KMS-11 (cell line): Measurements from ENCODE around the gene TXNRD1.

Experiments
- H2AFZ ChIP-seq: fragments of 200-600 bp; sonication (generic); 2 replicates; pipeline ENCODE4 v1.6.1; 2016; ENCODE audit warnings: antibody characterized with exemption, mixed run types, low read depth
- H3K27ac ChIP-seq: fragments of 200-600 bp; sonication (generic); 2 replicates; pipeline ENCODE4 v1.6.1; 2016; ENCODE audit warnings: mild to moderate bottlenecking, mixed run types
- H3K27me3 ChIP-seq: fragments of 200-600 bp; sonication (generic); 2 replicates; pipeline ENCODE4 v1.6.1; 2017; ENCODE audit warnings: mild to moderate bottlenecking, low read depth, mixed run types, moderate library complexity; ENCODE audit not compliant: insufficient read depth
- H3K36me3 ChIP-seq: fragments of 200-600 bp; sonication (generic); 2 replicates; pipeline ENCODE4 v1.6.1; 2017; ENCODE audit warnings: mild to moderate bottlenecking, mixed run types; ENCODE audit not compliant: insufficient read depth
- H3K4me1 ChIP-seq: fragments of 200-600 bp; sonication (generic); 2 replicates; pipeline ENCODE4 v1.6.1; 2016; ENCODE audit warnings: mild to moderate bottlenecking, low read depth, mixed run types; ENCODE audit not compliant: poor library complexity, severe bottlenecking
- H3K4me2 ChIP-seq: fragments of 200-600 bp; sonication (generic); 2 replicates; pipeline ENCODE4 v1.7.0; 2016; ENCODE audit warnings: mild to moderate bottlenecking, mixed run types
- H3K4me3 ChIP-seq: fragments of 200-600 bp; sonication (generic); IDR thresholded peaks from 2 replicates; pipeline ENCODE4 v1.6.1; 2017; ENCODE audit warnings: low read depth, low read length, mixed read lengths; ENCODE audit not compliant: insufficient read depth
- H3K79me2 ChIP-seq: fragments of 200-600 bp; sonication (generic); 2 replicates; pipeline ENCODE4 v1.6.1; 2016; ENCODE audit warnings: low read depth, mixed run types; ENCODE audit not compliant: insufficient read depth
- H3K9ac ChIP-seq: fragments of 200-600 bp; sonication (generic); 2 replicates; pipeline ENCODE4 v1.6.1; 2016; ENCODE audit warnings: mild to moderate bottlenecking, mixed run types
- H4K20me1 ChIP-seq: fragments of 200-600 bp; sonication (generic); 2 replicates; pipeline ENCODE4 v1.6.1; 2016; ENCODE audit warnings: mild to moderate bottlenecking, mixed run types; ENCODE audit not compliant: insufficient read depth
- CTCF ChIP-seq: fragments of 200-600 bp; sonication (generic); conservative IDR thresholded peaks from 2 replicates; pipeline ENCODE4 v1.6.1; 2017; ENCODE audit warnings: low read depth, mild to moderate bottlenecking, antibody characterized with exemption, low read length, moderate library complexity, mixed read lengths

TXNRD1 gene

GRCh38 chr12:104199964-104200363, 15.6 kb upstream of the TXNRD1 start:
- Histone ChIP-seq H4K20me1 (no peaks in the 10 kb centered on the region), H3K4me3 (no peak overlapping the region), H3K27me3 (no peaks in the 10 kb centered on the region), H3K27ac (no peak overlapping the region), H3K4me2 (no peak overlapping the region), H3K9ac (no peak overlapping the region), H2AFZ (no peak overlapping the region), H3K36me3 (no peaks in the 10 kb centered on the region), H3K4me1 (no peaks in the 10 kb centered on the region), H3K79me2 (no peaks in the 10 kb centered on the region)
- TF ChIP-seq CTCF = no peak

- Histone ChIP-seq H3K4me1 (no peaks in the 10 kb centered on the region), H3K27me3 (no peaks in the 10 kb centered on the region), H3K36me3 (no peaks in the 10 kb centered on the region), H3K27ac (no peak overlapping the region), H4K20me1 (no peaks in the 10 kb centered on the region), H3K4me2 (no peak overlapping the region), H2AFZ (no peak overlapping the region), H3K79me2 (no peaks in the 10 kb centered on the region), H3K9ac (no peak overlapping the region), H3K4me3 (no peak overlapping the region)
- peak; percentile 84 for TF ChIP-seq CTCF
Observed at GRCh38 chr12:104201238-104202001, 14.2 kb upstream of the TXNRD1 start.

GRCh38 chr12:104204690-104205480, 10.7 kb upstream of the TXNRD1 start:
- Histone ChIP-seq H3K4me1 (no peaks in the 10 kb centered on the region), H3K36me3 (no peaks in the 10 kb centered on the region), H3K9ac (no peak overlapping the region), H3K4me3 (no peak overlapping the region), H3K79me2 (no peaks in the 10 kb centered on the region), H2AFZ (no peak overlapping the region), H4K20me1 (no peaks in the 10 kb centered on the region), H3K4me2 (no peak overlapping the region), H3K27me3 (no peaks in the 10 kb centered on the region), H3K27ac (no peak overlapping the region)
- TF ChIP-seq CTCF = no peak

- Histone ChIP-seq H4K20me1 (no peaks in the 10 kb centered on the region), H3K4me3 (no peak overlapping the region), H3K79me2 (no peaks in the 10 kb centered on the region), H3K36me3 (no peaks in the 10 kb centered on the region), H3K27ac (no peak overlapping the region), H3K9ac (no peak overlapping the region), H3K4me2 (no peak overlapping the region), H3K27me3 (no peaks in the 10 kb centered on the region), H3K4me1 (no peaks in the 10 kb centered on the region), H2AFZ (no peak overlapping the region)
- no peak for TF ChIP-seq CTCF
Observed at GRCh38 chr12:104207416-104208205, 8.0 kb upstream of the TXNRD1 start.
